HG03135 (cell line): ENCODE data around the gene GYS1.
"Not testable (repeated sequence)": the region's sequence is repeated elsewhere in the genome, so short reads cannot be mapped to it uniquely, and the experiment has no call there.

ENCODE experiments used
- ATAC-seq: cut with Tn5 transposase; IDR thresholded peaks from one replicate; pipeline ENCODE4 v1.9.1; 2021; ENCODE audit warnings: mild to moderate bottlenecking, moderate library complexity; ENCODE audit not compliant: unreplicated experiment

GYS1 gene

GRCh38 chr19:48947258-48947542 lies 45.9 kb downstream of the GYS1 start:
- ATAC-seq, result no peak

GRCh38 chr19:48946463-48947257 lies 46.4 kb downstream of the GYS1 start:
- ATAC-seq, result no peak

DNA sequence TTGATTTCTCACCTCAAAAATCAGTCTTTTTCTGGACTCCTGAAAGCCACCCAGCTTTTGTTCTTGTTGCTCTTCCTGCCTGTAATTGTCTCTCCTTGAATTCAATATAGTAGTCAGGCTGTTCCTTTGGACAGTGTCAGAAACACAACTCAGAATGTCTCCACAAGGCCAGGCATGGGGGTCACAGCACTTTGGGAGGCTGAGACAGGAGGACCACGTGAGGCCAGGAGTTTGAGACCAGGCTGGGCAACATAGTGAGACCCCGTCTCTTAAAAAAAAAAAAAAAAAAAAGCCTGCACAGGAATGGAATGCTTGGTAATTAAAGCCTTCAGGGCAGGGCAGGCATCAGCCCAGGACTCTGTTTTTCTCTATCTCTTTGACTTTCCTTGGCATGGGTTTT lies 47.3 kb downstream of the GYS1 start:
- no peak for ATAC-seq

DNA sequence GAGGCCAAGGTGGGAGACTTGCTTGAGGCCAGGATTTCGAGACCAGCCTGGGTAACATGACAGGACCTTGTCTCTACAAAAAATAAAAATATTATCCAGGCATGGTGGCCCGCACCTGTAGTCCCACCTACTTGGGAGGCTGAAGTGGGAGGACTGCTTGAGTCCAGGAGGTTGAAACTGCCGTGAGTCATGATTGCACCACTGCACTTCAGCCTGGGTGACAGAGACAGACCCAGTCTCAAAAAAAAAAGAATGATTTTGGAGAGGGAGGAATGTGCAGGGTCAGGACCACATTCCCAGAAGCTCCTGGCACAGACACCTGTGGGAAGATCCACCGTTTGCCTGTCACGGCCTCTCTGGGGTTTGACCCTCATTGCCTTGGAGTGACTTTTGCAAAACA lies 47.7 kb downstream of the GYS1 start:
- no peak for ATAC-seq

- no peak for ATAC-seq
Observed at GRCh38 chr19:48943081-48943480, 50.0 kb downstream of the GYS1 start.

DNA sequence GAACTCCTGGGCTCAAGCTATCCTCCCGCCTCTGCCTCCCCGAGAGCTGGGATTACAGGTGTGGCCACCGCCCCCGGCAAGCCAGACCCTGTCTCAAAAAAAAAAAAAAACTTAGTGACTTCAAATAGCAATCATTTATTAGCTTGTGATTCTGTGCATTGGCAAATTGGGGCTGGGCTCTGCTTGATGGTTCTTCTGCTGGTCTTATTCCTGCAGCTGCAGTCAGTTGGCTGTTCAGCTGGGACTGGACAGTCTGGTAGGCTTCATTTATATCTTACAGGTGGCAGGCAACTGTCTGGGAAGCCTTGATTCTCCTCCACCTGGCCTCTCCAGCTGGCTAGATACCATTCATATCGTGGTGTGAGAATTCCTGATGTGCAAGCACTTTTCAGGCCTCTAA lies 52.2 kb downstream of the GYS1 start:
- ATAC-seq, result no peak

- no peak for ATAC-seq
Observed at GRCh38 chr19:48938256-48938655, 54.9 kb downstream of the GYS1 start.

GRCh38 chr19:48935864-48936263 lies 57.2 kb downstream of the GYS1 start:
- no peak for ATAC-seq

DNA sequence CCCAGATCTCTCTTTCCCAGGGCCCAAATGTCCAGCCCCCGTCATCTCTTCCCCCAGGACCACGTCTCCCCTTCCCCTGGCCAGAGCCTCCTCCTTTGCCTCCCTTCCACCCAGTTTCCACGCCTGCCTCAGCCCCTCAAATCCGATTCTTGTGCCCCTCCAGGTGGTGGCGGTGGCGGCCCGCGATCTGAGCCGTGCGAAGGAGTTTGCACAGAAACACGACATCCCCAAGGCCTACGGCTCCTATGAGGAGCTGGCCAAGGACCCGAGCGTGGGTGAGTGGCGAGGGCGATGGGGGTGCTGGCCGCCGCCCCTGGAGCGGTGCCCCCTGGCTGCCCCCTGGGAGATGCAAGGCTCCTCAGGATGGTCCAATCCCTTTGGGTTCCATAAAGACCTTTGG lies 58.3 kb downstream of the GYS1 start:
- no peak for ATAC-seq

DNA sequence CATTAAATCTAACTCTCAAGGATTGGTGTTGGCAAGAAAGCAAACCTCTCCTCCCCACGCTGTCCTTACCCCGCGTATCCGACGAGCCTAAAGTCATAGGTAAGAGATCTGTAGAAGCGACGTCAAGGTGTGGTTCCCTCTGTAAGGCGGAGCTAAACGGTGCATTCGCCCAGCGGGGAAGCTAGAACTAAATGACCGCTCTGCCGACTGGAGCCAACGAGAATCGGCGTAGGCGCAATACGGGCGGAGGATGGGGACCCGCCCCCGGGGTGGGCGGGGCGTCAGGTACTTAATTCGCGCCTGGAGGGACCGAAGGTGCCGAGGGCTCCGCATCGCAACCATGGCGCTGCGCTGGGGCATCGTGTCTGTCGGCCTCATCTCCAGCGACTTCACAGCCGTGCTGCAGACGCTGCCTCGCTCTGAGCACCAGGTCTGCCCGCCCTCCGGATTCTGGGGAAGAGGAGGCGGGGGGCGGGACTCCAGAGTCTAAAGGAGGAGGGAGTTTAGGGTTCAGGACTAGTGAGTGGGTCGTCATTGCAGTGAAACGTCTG lies 59.7 kb downstream of the GYS1 start, which contains the start of gene DHDH:
TSS of gene DHDH (plus strand) at position 318 of the 551 bp plus-strand sequence. CDS start at position 341, 23 bp downstream.
- no peak for ATAC-seq

- ATAC-seq, result no peak
Observed at GRCh38 chr19:48928164-48929025, 64.7 kb downstream of the GYS1 start.

DNA sequence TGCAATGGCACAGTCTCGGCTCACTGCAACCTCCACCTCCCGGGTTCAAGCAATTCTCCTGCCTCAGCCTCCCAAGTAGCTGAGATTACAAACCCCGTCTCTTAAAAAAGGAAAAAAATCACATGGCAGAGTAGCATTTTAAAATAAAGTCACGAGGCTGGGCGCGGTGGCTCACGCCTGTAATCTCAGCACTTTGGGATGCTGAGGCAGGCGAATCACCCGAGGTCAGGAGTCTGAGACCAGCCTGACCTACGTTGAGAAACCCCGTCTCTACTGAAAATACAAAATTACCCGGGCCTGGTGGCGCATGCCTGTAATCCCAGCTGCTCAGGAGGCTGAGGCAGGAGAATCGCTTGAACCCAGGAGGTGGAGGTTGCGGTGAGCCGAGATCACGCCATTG lies 65.4 kb downstream of the GYS1 start:
- ATAC-seq, result not testable (repeated sequence)

DNA sequence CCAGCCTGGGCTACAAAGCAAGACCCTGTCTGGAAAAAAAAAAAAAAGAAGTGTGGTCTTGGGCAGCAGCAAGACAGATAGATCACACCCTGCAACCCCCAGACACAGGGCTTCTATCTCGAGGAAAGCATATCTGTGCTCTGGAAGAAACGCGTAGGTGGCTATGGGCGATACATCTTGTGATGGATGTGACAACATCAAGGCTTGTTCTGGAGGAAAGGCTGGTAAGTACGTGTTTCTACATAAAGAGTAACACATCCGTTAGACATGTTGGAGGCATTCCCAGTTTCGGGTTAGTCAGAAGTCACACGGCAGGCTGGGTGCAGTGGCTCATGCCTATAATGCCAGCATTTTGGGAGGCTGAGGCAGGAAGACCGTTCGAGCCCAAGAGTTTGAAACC lies 66.2 kb downstream of the GYS1 start:
- ATAC-seq, result no peak

GRCh38 chr19:48925890-48926289 lies 67.2 kb downstream of the GYS1 start:
- ATAC-seq, result not testable (repeated sequence)

- no peak for ATAC-seq
Observed at GRCh38 chr19:48925240-48925843, 67.8 kb downstream of the GYS1 start.

DNA sequence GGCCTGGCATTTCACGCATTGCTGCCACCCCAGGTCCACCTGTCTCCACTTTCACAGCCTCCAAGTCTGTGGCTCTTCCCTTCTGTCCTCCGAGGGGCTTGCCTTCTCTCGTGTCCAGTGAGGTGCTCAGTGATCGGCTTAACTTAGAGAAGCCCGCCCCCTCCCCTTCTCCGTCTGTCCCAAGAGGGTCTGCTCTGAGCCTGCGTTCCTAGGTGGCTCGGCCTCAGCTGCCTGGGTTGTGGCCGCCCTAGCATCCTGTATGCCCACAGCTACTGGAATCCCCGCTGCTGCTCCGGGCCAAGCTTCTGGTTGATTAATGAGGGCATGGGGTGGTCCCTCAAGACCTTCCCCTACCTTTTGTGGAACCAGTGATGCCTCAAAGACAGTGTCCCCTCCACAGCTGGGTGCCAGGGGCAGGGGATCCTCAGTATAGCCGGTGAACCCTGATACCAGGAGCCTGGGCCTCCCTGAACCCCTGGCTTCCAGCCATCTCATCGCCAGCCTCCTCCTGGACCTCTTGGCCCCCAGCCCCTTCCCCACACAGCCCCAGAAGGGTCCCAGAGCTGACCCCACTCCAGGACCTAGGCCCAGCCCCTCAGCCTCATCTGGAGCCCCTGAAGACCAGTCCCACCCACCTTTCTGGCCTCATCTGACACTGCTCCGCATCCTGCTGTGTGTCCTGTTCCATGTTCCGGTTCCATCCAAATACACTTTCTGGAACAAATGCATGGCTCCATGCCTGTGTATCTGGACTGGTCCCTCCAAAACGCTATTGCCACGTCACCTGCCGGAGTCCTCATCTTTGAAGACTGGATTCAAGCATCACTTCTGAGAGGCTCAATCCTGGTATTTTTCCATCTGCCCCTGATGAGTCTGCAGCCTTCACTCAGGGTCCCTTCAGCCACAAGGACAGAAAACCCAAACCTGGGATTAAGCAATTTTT lies 70.3 kb downstream of the GYS1 start:
- no peak for ATAC-seq

- no peak for ATAC-seq
Observed at GRCh38 chr19:48921721-48922500, 71.2 kb downstream of the GYS1 start.

DNA sequence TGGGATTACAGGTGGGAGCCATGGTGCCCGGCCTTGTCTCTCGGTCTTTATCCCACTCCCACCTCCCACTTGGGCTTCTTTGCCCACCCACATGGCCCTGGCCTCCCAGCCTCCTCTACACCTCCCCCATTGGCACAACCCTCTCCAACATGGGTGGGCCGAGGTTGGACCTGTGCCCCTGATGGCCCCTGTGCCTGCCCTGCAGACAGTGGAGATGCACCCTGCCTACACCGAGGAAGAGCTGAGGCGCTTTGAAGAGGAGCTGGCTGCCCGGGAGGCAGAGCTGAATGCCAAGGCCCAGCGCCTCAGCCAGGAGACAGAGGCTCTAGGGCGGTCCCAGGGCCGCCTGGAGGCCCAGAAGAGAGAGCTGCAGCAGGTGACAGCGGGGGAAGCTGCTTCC lies 72.2 kb downstream of the GYS1 start:
- ATAC-seq, result no peak

GRCh38 chr19:48919271-48919670 lies 73.8 kb downstream of the GYS1 start:
- not testable (repeated sequence) for ATAC-seq
